Upper lobe of right lung (tissue), 1 donor: Measurements from ENCODE around the gene OR10H1. TPM values are rescaled to one million over a fixed set of nuclear protein-coding genes. Genes with fewer than 3 reads are reported as not detected.
A peak's percentile ranks its signal among the peaks of the same experiment; 100 is the strongest.

Experiments
- ATAC-seq: fragments of 200-7000 bp; cut with Tn5 transposase; one replicate; pipeline ENCODE4 v1.9.1; 2020; ENCODE audit warnings: mild to moderate bottlenecking, moderate library complexity
- DNase-seq: peaks from one replicate; pipeline ENCODE4 v3.0.0-alpha.2; 2020
- H3K27ac ChIP-seq: fragments of 200-600 bp; one replicate; pipeline ENCODE4 v1.8.0; 2022
- H3K27me3 ChIP-seq: fragments of 200-600 bp; one replicate; pipeline ENCODE4 v1.8.0; 2022; ENCODE audit warnings: mild to moderate bottlenecking
- H3K36me3 ChIP-seq: fragments of 200-600 bp; one replicate; pipeline ENCODE4 v1.8.0; 2022
- H3K4me1 ChIP-seq: fragments of 200-600 bp; one replicate; pipeline ENCODE4 v1.8.0; 2022
- H3K4me3 ChIP-seq: fragments of 200-600 bp; one replicate; pipeline ENCODE4 v1.8.0; 2022; ENCODE audit warnings: mild to moderate bottlenecking
- H3K9me3 ChIP-seq: fragments of 200-600 bp; one replicate; pipeline ENCODE4 v1.8.0; 2022
- CTCF ChIP-seq: fragments of 200-600 bp; IDR thresholded peaks from one replicate; pipeline ENCODE4 v1.8.0; 2022; ENCODE audit warnings: antibody characterized with exemption
- intact Hi-C: fragments of 100-400 bp; cut with DNase I; formaldehyde crosslinking; loops from one replicate; pipeline ENCODE4 v1.11.0; 2022
- long read RNA-seq: library from polyadenylated mRNA; unstranded; transcript quantifications from one replicate; pipeline ENCODE4 v2.0.0, GENCODE V29; 2021
- total RNA-seq: library from RNA; stranded (reverse); fragmentation: NEBNext Ultra II Directional; extraction: Animal tissue kit (Norgen Biotek cat#: 25700); gene quantifications from one replicate; pipeline ENCODE4 v1.2.1, GENCODE V29; 2021
- donor health status: DM: no; HTN: yes; CAD: no; lungs with severe emphysema.

Gene OR10H1
- not detected for total RNA-seq
- long read RNA-seq = 0 reads

GRCh38 chr19:15815306-15815705, at the start of gene OR10H1:
OR10H1 (minus strand) TSS chr19:15815664; CDS start chr19:15808037, 7,627 bp downstream.
- no peak for TF ChIP-seq CTCF

GRCh38 chr19:15864824-15865223, 49.4 kb upstream of the OR10H1 start:
- Histone ChIP-seq H3K27me3 (no peaks in the 10 kb centered on the region), H3K9me3 (no peaks in the 10 kb centered on the region), H3K4me3 (no peak overlapping the region), H3K4me1 (no peaks in the 10 kb centered on the region), H3K36me3 (no peaks in the 10 kb centered on the region), H3K27ac (no peak overlapping the region)
- DNase-seq (no peak), ATAC-seq (no peak)
- TF ChIP-seq CTCF = no peak
- intact Hi-C loops = loop anchor here (10.0 kb wide), 1 partner anchor 230 kb away; no protein-coding TSS in a partner anchor

More at GRCh38 chr19:15815306-15815705, at the start of gene OR10H1:
- intact Hi-C loops = no loop called here
- H3K9me3 ChIP-seq = no peaks in the 10 kb centered on the region
- DNase-seq = no peak
- H3K27ac ChIP-seq = no peak within 1 kb of the TSS
- H3K4me1 ChIP-seq = no peaks in the 10 kb centered on the region
- H3K4me3 ChIP-seq = no peak within 1 kb of the TSS
- peak; percentile 84 for ATAC-seq
- no peaks in the 10 kb centered on the region for H3K36me3 ChIP-seq
- H3K27me3 ChIP-seq = no peaks in the 10 kb centered on the region

GRCh38 chr19:15863272-15863671, 47.8 kb upstream of the OR10H1 start:
- intact Hi-C loops = loop anchor here (10.0 kb wide), 1 partner anchor 228 kb away; no protein-coding TSS in a partner anchor
- no peak overlapping the region for H3K4me3 ChIP-seq
- H3K27me3 ChIP-seq = no peaks in the 10 kb centered on the region
- H3K4me1 ChIP-seq = no peaks in the 10 kb centered on the region
- no peaks in the 10 kb centered on the region for H3K36me3 ChIP-seq
- TF ChIP-seq CTCF = no peak
- no peaks in the 10 kb centered on the region for H3K9me3 ChIP-seq
- H3K27ac ChIP-seq = no peak overlapping the region
- ATAC-seq (no peak), DNase-seq (no peak)

GRCh38 chr19:15862444-15862843, 47.0 kb upstream of the OR10H1 start:
- H3K4me1 ChIP-seq = no peaks in the 10 kb centered on the region
- TF ChIP-seq CTCF = no peak
- intact Hi-C loops = loop anchor here (10.0 kb wide), 1 partner anchor 228 kb away; no protein-coding TSS in a partner anchor
- H3K27ac ChIP-seq = no peak overlapping the region
- H3K4me3 ChIP-seq = no peak overlapping the region
- H3K27me3 ChIP-seq = no peaks in the 10 kb centered on the region
- H3K9me3 ChIP-seq = no peaks in the 10 kb centered on the region
- ATAC-seq (no peak), DNase-seq (no peak)
- H3K36me3 ChIP-seq = no peaks in the 10 kb centered on the region

GRCh38 chr19:15860522-15860921, 45.1 kb upstream of the OR10H1 start:
- intact Hi-C loops = loop anchor here (10.0 kb wide), 1 partner anchor 226 kb away; no protein-coding TSS in a partner anchor
- Histone ChIP-seq H3K36me3 (no peaks in the 10 kb centered on the region), H3K4me3 (no peak overlapping the region), H3K4me1 (no peaks in the 10 kb centered on the region), H3K27me3 (no peaks in the 10 kb centered on the region), H3K9me3 (no peaks in the 10 kb centered on the region), H3K27ac (no peak overlapping the region)
- DNase-seq (no peak), ATAC-seq (no peak)
- TF ChIP-seq CTCF = no peak

- H3K4me3 ChIP-seq = no peak overlapping the region
- DNase-seq (no peak), ATAC-seq (no peak)
- intact Hi-C loops = no loop called here
- H3K36me3 ChIP-seq = no peaks in the 10 kb centered on the region
- H3K4me1 ChIP-seq = no peaks in the 10 kb centered on the region
- no peaks in the 10 kb centered on the region for H3K9me3 ChIP-seq
- no peak for TF ChIP-seq CTCF
- H3K27ac ChIP-seq = no peak overlapping the region
- H3K27me3 ChIP-seq = no peaks in the 10 kb centered on the region
Measured at GRCh38 chr19:15859187-15859586, 43.7 kb upstream of the OR10H1 start.
